Hippocampal formation (tissue), 2 donors: ENCODE results near the gene PAK4.

Experiments used
- DNase-seq, 2 donors: peaks; one replicate each; lab custom pipeline; 2025; lab: John Stamatoyannopoulos, UW

The PAK4 gene

GRCh38 chr19:39146686-39147450 is 21.3 kb downstream of the PAK4 start:
- DNase-seq, result no peak

- no peak for DNase-seq
These were observed 21.9 kb downstream of the PAK4 start for GRCh38 chr19:39147480-39147879.

DNA sequence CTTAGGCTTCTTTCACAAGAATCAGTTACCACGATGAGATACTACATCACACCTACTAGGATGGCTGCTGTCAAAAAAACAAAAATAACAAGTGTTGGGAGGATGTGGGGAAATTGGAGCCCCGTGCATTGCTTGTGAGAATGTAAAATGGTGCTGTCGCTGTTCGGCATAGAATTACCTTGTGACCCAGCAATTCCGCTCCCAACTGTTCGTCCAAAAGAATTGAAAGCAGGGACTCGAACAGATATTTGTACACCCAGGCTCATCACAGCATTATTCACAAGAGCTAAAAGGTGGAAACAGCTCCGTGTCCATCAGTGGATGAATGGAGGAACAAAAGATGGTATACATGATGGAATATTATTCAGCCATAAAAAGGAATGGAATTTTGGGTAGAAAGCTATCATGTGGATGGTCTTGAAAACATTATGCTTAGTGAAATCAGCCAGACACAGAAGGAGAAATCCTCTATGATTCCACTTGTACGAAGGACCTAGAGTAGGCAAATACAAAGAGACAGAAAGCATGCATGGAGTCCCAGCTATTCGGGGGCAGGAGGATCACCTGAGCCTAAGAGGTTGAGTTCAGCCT is 23.4 kb downstream of the PAK4 start:
- DNase-seq, result no peak

- DNase-seq, result no peak
These were observed 24.6 kb downstream of the PAK4 start for GRCh38 chr19:39150235-39150634.

DNA sequence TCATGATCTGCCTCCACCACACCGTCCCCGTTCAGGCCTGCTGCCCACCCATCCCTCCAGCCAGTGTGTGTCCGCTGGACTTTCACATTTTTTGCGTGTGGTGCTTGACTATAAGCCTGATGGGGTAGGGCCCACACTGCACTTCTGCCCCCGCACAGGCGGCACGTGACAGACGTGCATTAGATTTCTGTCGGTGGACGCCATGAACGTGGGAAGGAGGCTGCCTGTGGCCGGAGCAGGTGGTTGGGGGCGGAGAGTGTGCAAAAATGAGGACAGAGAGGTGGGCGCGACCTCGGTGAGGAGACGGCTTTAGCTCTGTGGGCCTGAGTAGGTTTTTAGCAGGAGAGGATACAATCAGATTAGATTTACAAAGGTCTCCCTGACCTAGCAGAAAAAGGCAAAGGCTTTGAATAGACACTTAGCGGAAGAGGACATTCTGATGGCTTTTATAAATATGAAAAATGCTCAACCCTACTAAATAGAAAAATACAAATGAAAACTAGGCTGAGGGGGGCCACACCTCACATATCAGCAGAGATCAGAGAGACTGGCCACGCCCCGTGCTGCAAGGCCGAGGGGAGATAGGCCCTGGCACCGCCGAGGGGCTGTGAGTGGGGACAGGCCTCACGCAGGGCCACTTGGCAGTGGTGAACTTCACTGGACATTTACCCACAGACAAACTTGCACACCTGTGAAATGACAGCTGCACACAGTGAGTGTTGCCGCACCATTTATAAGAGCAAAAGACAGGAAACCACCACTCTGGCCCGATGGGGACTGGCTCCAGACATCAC is 25.4 kb downstream of the PAK4 start:
- no peak for DNase-seq

- DNase-seq, result no peak
These were observed 26.5 kb downstream of the PAK4 start for GRCh38 chr19:39152066-39152465.

DNA sequence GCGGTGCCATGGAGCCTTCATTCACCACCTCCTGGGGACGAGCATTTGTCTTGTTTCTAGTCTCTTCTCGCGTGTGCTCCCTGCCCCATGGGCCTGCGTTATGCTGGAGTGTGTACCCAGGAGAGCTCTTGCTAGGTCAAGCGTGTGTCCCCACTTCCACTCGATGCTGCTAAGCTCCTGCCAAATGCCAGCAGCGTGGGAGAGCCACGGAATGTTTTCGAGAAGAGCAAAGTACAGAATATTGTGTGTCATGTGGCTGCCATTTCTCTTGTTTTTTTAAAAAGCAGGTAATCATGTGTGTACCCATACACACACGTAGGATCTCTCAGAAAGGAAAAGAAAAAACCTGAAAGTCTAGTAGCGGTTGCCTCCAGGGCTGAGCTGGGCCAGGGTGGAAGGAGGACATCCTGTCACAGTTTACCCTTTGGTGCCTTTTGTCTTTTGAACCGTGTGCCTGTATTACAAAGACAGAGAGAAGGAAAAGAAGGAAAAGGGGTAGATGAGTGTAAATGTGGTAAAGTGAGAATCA is 28.6 kb downstream of the PAK4 start:
- no peak for DNase-seq

GRCh38 chr19:39154629-39155100 is 29.1 kb downstream of the PAK4 start:
- no peak for DNase-seq

- no peak for DNase-seq
These were observed 29.6 kb downstream of the PAK4 start for GRCh38 chr19:39155114-39155700.

DNA sequence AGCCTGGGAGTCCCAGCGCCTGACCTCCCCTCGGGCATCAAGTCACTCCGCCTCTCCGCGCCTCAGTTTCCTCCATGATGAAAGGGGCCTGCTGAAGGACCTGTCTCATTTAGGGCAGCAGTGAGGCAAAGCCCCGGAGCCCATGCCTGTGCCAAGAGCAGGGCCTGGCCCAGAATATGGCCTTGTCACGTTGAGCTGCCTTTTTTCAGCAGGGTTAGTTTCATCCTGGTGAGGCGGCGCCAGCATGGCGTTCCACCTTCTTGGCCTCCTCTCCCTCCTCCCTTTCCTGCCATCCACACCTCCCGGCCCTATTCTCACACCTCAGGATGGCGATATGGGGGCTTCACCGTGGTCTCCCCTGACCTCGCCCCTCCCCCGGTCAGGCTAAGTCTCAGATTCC is 30.2 kb downstream of the PAK4 start:
- no peak for DNase-seq

- no peak for DNase-seq
These were observed 31.0 kb downstream of the PAK4 start for GRCh38 chr19:39156326-39157230.

GRCh38 chr19:39157275-39157996 is 31.9 kb downstream of the PAK4 start:
- DNase-seq, result no peak

- no peak for DNase-seq
These were observed 32.4 kb downstream of the PAK4 start for GRCh38 chr19:39157997-39158389.

- DNase-seq, result no peak
These were observed 33.2 kb downstream of the PAK4 start for GRCh38 chr19:39158646-39159260.

DNA sequence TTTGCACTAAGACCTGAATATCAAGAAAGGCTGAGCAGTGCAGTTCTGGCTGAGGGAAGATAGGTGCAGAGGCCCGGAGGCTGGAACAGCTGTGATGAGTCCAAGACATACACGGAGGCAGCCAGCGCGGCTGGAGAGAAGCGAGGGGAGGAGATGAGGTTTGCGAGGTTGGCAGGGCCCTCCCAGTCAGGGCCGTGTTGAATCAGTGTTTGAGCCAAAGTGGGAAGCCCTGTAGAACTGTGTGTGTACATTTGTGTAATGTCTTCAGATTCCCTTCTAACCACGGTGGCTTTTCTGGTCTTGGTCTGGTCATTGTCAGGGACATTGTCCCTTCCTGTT is 34.9 kb downstream of the PAK4 start:
- DNase-seq, result no peak

DNA sequence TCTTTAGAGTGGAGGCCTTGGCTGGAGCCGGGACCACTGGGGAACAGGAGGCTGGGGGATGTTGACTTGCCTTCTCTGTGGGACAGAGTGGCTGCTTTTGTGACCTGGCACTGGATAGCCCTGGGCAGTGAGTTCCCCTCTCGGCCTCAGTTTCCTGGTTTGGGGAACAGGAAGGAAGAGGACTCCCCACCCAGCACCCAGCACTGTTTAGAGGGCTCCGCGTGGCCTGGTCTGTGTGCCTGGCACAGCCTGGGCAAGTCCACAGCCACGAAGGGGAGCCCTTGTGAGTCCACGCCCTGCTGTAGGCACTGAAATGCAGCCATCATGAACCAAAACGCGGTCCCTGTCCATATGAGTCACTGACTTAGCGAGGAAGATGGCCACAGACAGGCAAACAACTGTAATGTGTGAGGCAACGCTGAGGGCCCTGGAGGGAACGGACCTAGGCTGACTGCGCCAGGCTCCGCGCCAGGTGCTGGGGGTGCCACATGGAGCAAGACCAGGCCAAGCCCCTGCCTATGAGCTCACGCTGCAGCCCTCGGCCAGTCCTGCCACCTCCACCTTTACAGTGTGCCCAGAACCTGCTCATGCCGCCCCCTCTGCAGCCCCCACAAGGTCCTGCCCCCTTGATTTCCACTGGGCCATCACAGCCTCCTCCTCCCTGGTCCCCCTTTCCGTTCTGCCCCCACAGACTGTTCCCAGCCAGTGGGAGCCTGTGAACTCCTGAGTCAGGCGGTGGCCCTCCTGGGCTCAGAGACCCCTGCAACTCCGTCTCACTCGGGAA is 35.5 kb downstream of the PAK4 start:
- DNase-seq, result no peak

DNA sequence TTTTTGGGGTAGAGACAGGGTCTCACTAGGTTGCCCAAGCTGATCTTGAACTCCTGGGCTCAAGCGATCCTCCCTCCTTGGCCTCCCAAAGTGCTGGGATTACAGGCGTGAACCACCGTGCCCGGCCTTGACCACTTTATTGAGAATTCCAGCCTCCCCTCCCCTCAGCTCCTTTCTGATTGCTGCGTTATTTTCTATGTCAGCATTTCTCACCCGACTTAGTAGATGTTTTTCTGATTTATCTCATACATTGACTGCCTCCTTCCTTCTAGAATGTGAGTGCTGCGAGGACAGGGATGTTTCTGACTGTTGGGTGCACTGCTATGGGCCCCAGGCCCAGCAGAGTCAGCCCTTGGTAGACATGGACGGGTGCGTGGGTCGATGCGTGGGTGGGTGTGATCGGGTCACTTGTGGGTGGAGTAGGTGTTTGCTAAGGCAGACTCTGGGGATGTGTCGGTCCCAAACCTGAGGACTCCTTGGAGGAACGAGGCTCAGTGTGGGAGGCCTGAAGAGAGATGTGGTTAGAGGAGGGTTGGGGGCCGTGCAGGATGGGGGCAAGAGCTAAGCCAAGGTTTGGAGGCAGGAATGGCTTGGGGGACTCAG is 37.0 kb downstream of the PAK4 start:
- no peak for DNase-seq

GRCh38 chr19:39163621-39164020 is 38.0 kb downstream of the PAK4 start:
- DNase-seq, result no peak

DNA sequence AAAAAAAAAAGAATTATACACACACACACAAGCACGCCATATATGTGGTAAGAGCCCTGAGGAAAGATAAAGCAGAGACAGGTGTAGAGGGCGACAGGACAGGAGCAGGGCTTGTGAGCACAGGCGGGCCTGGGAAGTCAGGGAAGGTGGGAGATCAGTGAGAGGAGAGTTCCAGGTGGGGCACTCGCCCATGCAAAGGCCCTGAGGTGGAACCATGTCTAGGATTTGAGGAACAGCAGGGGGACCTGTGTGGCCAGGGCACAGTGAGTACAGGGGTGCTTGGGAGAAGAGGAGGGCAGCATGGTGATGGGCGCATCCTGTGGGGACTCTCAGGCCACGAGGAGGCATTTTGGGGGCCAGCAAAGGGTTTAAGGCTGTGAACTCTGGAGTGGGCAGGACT is 38.7 kb downstream of the PAK4 start:
- no peak for DNase-seq
